Neural cell (in vitro differentiated cells): ENCODE data around the gene FNDC3B. TPM values are rescaled to one million over a fixed set of nuclear protein-coding genes. Genes with fewer than 3 reads are reported as not detected.

Experiments used
- H2AFZ ChIP-seq: fragments of 200-600, 300-800 bp; sonication (generic), shearing (Covaris generic); 2 replicates; pipeline ENCODE4 v1.6.0; 2014; ENCODE audit warnings: low read depth, mild to moderate bottlenecking, antibody characterized with exemption, low read length, moderate library complexity
- H3F3A ChIP-seq: fragments of 200-600 bp; shearing (Covaris generic); 2 replicates; pipeline ENCODE4 v1.6.1; 2016; ENCODE audit warnings: mild to moderate bottlenecking, moderate library complexity, mixed read lengths, antibody characterized with exemption, low read length; ENCODE audit not compliant: insufficient read depth, poor library complexity, severe bottlenecking
- H3K27ac ChIP-seq: fragments of 200-600, 300-800 bp; sonication (generic), shearing (Covaris generic); 2 replicates; pipeline ENCODE4 v1.5.1; 2014; ENCODE audit warnings: mild to moderate bottlenecking, low read length, moderate library complexity
- H3K27me3 ChIP-seq: fragments of 300-800, 200-600 bp; sonication (generic), shearing (Covaris generic); 2 replicates; pipeline ENCODE4 v1.6.0; 2014; ENCODE audit warnings: mild to moderate bottlenecking, low read depth, low read length, moderate library complexity; ENCODE audit not compliant: insufficient read depth
- H3K36me3 ChIP-seq: fragments of 300-800, 200-600 bp; sonication (generic), shearing (Covaris generic); 2 replicates; pipeline ENCODE4 v1.5.1; 2014; ENCODE audit warnings: mild to moderate bottlenecking, antibody characterized with exemption, low read length, moderate library complexity; ENCODE audit not compliant: insufficient read depth
- H3K4me2 ChIP-seq: fragments of 300-800, 200-600 bp; sonication (generic), shearing (Covaris generic); 2 replicates; pipeline ENCODE4 v1.6.0; 2014; ENCODE audit warnings: mild to moderate bottlenecking, low read length
- H3K4me3 ChIP-seq: fragments of 300-800, 200-600 bp; sonication (generic), shearing (Covaris generic); 2 replicates; pipeline ENCODE4 v1.5.1; 2014; ENCODE audit warnings: mild to moderate bottlenecking, low read length, moderate library complexity
- H3K79me2 ChIP-seq: fragments of 200-600 bp; shearing (Covaris generic); replicated peaks from 2 replicates; pipeline ENCODE4 v1.6.0; 2014; ENCODE audit warnings: mild to moderate bottlenecking, low read length, moderate library complexity; ENCODE audit not compliant: insufficient read depth
- H3K9ac ChIP-seq: fragments of 300-800, 200-600 bp; sonication (generic), shearing (Covaris generic); 2 replicates; pipeline ENCODE4 v1.6.1; 2016; ENCODE audit warnings: mild to moderate bottlenecking, low read length, mixed read lengths
- H3K9me2 ChIP-seq: fragments of 200-600 bp; shearing (Covaris generic); 2 replicates; pipeline ENCODE4 v1.6.1; 2016; ENCODE audit warnings: mild to moderate bottlenecking, low read length, mixed read lengths; ENCODE audit not compliant: insufficient read depth
- H3K9me3 ChIP-seq: fragments of 200-600, 300-800 bp; sonication (generic), shearing (Covaris generic); 2 replicates; pipeline ENCODE4 v1.6.1; 2016; ENCODE audit warnings: mild to moderate bottlenecking, mixed run types, low read length, moderate library complexity, mixed read lengths
- H4K20me1 ChIP-seq: fragments of 200-600 bp; shearing (Covaris generic); 2 replicates; pipeline ENCODE4 v1.6.1; 2016; ENCODE audit warnings: mild to moderate bottlenecking, mixed run types; ENCODE audit not compliant: insufficient read depth
- EP300 ChIP-seq: fragments of 450-650 bp; conservative IDR thresholded peaks from 2 replicates; pipeline ENCODE4 v1.6.1; 2014; ENCODE audit warnings: antibody characterized with exemption, mild to moderate bottlenecking, moderate library complexity; ENCODE audit not compliant: poor library complexity, severe bottlenecking
- EZH2 ChIP-seq: fragments of 200-600, 300-800 bp; shearing (Covaris generic), sonication (generic); IDR thresholded peaks from 2 replicates; pipeline ENCODE4 v1.6.1; 2014; ENCODE audit warnings: antibody characterized with exemption, low read length, borderline replicate concordance, mild to moderate bottlenecking; ENCODE audit not compliant: insufficient read depth, poor library complexity, severe bottlenecking
- MXI1 ChIP-seq: fragments of 450-650 bp; conservative IDR thresholded peaks from 2 replicates; pipeline ENCODE4 v1.6.1; 2014; ENCODE audit warnings: antibody characterized with exemption, mild to moderate bottlenecking; ENCODE audit not compliant: poor library complexity, severe bottlenecking
- POLR2AphosphoS5 ChIP-seq: IDR thresholded peaks from 2 replicates; pipeline ENCODE4 v1.6.1; 2012
- RAD21 ChIP-seq: fragments of 450-650 bp; conservative IDR thresholded peaks from 2 replicates; pipeline ENCODE4 v1.6.1; 2014; ENCODE audit warnings: antibody characterized with exemption, mild to moderate bottlenecking, moderate library complexity
- SMC3 ChIP-seq: fragments of 450-650 bp; conservative IDR thresholded peaks from 2 replicates; pipeline ENCODE4 v1.6.1; 2014; ENCODE audit warnings: antibody characterized with exemption, mild to moderate bottlenecking, moderate library complexity; ENCODE audit not compliant: poor library complexity
- TAF1 ChIP-seq: IDR thresholded peaks from 2 replicates; pipeline ENCODE4 v1.6.1; 2012; ENCODE audit warnings: low read depth
- polyA plus RNA-seq: library from polyadenylated mRNA; depleted of rRNA; stranded (reverse); fragments of >200 nt; gene quantifications from 2 replicates; pipeline ENCODE4 v1.2.3, GENCODE V29; 2014
- TF ChIP-seq, protein P1 (sequence below): IDR thresholded peaks from 2 replicates; pipeline ENCODE4 v1.6.1; 2012; ENCODE audit warnings: borderline replicate concordance
- TF ChIP-seq, protein P2 (sequence below): fragments of 450-650 bp; IDR thresholded peaks from 2 replicates; pipeline ENCODE4 v1.5.1; 2014; ENCODE audit warnings: antibody characterized with exemption, mild to moderate bottlenecking, moderate library complexity; ENCODE audit not compliant: poor library complexity, severe bottlenecking

The FNDC3B gene
- polyA plus RNA-seq, 1 donor from 2014 or later = 4.9 TPM

DNA sequence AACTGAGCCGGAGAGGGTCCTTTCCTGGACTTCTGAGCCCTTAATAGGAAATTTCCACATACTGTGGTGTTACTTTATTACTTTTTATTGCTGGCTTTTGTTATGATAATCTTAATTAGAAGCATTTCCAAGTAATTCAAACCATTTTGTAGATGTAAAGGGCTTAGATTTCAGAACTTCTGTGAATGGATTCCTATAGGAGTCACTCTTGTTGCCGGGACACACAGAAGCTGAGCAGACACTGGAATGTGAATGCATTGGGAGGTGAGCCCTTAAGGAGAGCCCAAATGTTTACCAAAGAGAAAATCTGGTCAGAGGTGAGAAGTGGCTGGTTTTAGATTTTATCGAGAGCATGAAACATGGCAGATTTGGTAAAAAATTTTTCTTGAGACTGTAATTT, 87.4 kb downstream of the FNDC3B start:
- Histone ChIP-seq H3K9me2 (no peaks in the 10 kb centered on the region), H3K9me3 (no peaks in the 10 kb centered on the region), H3F3A (no peaks in the 10 kb centered on the region), H3K4me3 (no peak overlapping the region), H4K20me1 (no peaks in the 10 kb centered on the region), H3K27me3 (no peaks in the 10 kb centered on the region), H2AFZ (no peak overlapping the region), H3K4me2 (no peak overlapping the region), H3K79me2 (no peaks in the 10 kb centered on the region), H3K27ac (no peak overlapping the region), H3K36me3 (no peaks in the 10 kb centered on the region), H3K9ac (no peak overlapping the region)
- no peak for TF ChIP-seq EZH2
- no peak for TF ChIP-seq POLR2AphosphoS5
- TF ChIP-seq SMC3 = no peak
- TF ChIP-seq, protein P1, sequence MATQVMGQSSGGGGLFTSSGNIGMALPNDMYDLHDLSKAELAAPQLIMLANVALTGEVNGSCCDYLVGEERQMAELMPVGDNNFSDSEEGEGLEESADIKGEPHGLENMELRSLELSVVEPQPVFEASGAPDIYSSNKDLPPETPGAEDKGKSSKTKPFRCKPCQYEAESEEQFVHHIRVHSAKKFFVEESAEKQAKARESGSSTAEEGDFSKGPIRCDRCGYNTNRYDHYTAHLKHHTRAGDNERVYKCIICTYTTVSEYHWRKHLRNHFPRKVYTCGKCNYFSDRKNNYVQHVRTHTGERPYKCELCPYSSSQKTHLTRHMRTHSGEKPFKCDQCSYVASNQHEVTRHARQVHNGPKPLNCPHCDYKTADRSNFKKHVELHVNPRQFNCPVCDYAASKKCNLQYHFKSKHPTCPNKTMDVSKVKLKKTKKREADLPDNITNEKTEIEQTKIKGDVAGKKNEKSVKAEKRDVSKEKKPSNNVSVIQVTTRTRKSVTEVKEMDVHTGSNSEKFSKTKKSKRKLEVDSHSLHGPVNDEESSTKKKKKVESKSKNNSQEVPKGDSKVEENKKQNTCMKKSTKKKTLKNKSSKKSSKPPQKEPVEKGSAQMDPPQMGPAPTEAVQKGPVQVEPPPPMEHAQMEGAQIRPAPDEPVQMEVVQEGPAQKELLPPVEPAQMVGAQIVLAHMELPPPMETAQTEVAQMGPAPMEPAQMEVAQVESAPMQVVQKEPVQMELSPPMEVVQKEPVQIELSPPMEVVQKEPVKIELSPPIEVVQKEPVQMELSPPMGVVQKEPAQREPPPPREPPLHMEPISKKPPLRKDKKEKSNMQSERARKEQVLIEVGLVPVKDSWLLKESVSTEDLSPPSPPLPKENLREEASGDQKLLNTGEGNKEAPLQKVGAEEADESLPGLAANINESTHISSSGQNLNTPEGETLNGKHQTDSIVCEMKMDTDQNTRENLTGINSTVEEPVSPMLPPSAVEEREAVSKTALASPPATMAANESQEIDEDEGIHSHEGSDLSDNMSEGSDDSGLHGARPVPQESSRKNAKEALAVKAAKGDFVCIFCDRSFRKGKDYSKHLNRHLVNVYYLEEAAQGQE = no peak
- TF ChIP-seq, protein P2, sequence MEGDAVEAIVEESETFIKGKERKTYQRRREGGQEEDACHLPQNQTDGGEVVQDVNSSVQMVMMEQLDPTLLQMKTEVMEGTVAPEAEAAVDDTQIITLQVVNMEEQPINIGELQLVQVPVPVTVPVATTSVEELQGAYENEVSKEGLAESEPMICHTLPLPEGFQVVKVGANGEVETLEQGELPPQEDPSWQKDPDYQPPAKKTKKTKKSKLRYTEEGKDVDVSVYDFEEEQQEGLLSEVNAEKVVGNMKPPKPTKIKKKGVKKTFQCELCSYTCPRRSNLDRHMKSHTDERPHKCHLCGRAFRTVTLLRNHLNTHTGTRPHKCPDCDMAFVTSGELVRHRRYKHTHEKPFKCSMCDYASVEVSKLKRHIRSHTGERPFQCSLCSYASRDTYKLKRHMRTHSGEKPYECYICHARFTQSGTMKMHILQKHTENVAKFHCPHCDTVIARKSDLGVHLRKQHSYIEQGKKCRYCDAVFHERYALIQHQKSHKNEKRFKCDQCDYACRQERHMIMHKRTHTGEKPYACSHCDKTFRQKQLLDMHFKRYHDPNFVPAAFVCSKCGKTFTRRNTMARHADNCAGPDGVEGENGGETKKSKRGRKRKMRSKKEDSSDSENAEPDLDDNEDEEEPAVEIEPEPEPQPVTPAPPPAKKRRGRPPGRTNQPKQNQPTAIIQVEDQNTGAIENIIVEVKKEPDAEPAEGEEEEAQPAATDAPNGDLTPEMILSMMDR = no peak
- TF ChIP-seq EP300 = no peak
- TF ChIP-seq TAF1 = no peak
- no peak for TF ChIP-seq MXI1
- TF ChIP-seq RAD21 = no peak

DNA sequence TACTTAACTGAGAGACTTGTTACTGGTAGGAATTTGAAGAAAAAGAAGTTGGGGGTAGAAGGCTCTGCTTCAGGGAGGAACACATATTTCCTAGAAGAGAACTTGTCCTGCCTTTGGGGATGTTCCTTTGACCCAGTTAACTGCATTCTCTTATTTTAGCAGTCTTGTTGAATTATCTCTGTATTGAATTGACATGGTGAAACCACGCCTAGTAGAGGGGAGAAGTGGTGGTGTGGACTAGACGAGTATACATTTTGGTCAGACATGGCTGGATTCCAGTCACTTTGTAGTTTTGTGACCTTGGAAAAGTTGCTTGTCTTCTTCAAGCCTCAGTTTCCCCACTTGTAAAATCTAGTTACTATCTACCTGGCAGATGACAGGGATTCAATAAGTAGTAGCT, 87.8 kb downstream of the FNDC3B start:
- H3K79me2 ChIP-seq = no peaks in the 10 kb centered on the region
- TF ChIP-seq EP300 = no peak
- TF ChIP-seq, protein P1 = no peak
- no peak for TF ChIP-seq POLR2AphosphoS5
- TF ChIP-seq, protein P2 = no peak
- TF ChIP-seq SMC3 = no peak
- TF ChIP-seq RAD21 = no peak
- no peak for TF ChIP-seq TAF1
- TF ChIP-seq EZH2 = no peak
- TF ChIP-seq MXI1 = no peak
- H3K27ac ChIP-seq = no peak overlapping the region

More for the DNA sequence above, 87.8 kb downstream of the FNDC3B start:
- H3K4me3 ChIP-seq = no peak overlapping the region
- H3K4me2 ChIP-seq = no peak overlapping the region
- no peaks in the 10 kb centered on the region for H3K9me3 ChIP-seq
- H3K9ac ChIP-seq = no peak overlapping the region
- H3K9me2 ChIP-seq = no peaks in the 10 kb centered on the region
- no peaks in the 10 kb centered on the region for H4K20me1 ChIP-seq
- no peak overlapping the region for H2AFZ ChIP-seq
- H3F3A ChIP-seq = no peaks in the 10 kb centered on the region
- H3K27me3 ChIP-seq = no peaks in the 10 kb centered on the region
- H3K36me3 ChIP-seq = no peaks in the 10 kb centered on the region
